Measurements from ENCODE around the gene TMEM151B.

GRCh38 chr6:44352259-44352658 is 82.0 kb downstream of the TMEM151B start:
- no peak for TF ChIP-seq CTCF (IDR thresholded peaks at IDR 0.05; ENCODE audit: low read depth, low read length)
- no peak for TF ChIP-seq EZH2phosphoT487 (IDR thresholded peaks at IDR 0.05; ENCODE audit: low read depth)

All from OCI-LY3 (cell line).